ENCODE measurements around the gene NKD2. TPM values are rescaled to one million over a fixed set of nuclear protein-coding genes. Genes with fewer than 3 reads are reported as not detected.

Gene NKD2
- total RNA-seq, 1 experiment from 2014 or later: 20.4 TPM

- ATAC-seq (no peak), DNase-seq (ENCODE audit: low read depth, low spot score) (no peak)
- POLR2A ChIA-PET: no interaction called here
- Histone ChIP-seq H3K4me3 (replicated peaks in 1 of 2; ENCODE audit: low read depth in 1 of 2, low read length in 2 of 2) (no peak overlapping the region), H3K79me2 (ENCODE audit: insufficient read depth, low read length) (no peaks in the 10 kb centered on the region), H3K9me3 (ENCODE audit: control insufficient read depth in 1 of 2, insufficient read depth in 1 of 2, low read depth in 1 of 2, low read length in 2 of 2) (no peaks in the 10 kb centered on the region), H3K4me2 (ENCODE audit: low read length) (no peak overlapping the region), H3K27ac (ENCODE audit: low read depth, low read length) (no peak overlapping the region), H4K20me1 (ENCODE audit: insufficient read depth) (no peaks in the 10 kb centered on the region), H3K27me3 (ENCODE audit: insufficient read depth, low read length) (no peaks in the 10 kb centered on the region), H3K9me2 (ENCODE audit: insufficient read depth) (no peaks in the 10 kb centered on the region), H3K36me3 (ENCODE audit: control insufficient read depth in 1 of 2, insufficient read depth in 2 of 2, low read length in 2 of 2) (no peaks in the 10 kb centered on the region; a peak in 2 of 4 replicates), H3K9ac (ENCODE audit: low read length) (no peak overlapping the region), H3K4me1 (ENCODE audit: control insufficient read depth in 1 of 2, insufficient read depth in 2 of 2, low read length in 2 of 2) (no peaks in the 10 kb centered on the region), H2AFZ (ENCODE audit: low read depth, low read length, poor library complexity, severe bottlenecking) (no peak overlapping the region)
- no TSS peak for BruUV-seq (replicated peaks)
- CTCF ChIA-PET: no interaction called here
- intact Hi-C loops (cut with micrococcal nuclease): no loop called here
- no peak for TF ChIP-seq RAD21 (IDR thresholded peaks at IDR 0.05; ENCODE audit: low read depth)
- TF ChIP-seq ATF3 (IDR thresholded peaks at IDR 0.05): no peak
- no peak for TF ChIP-seq ZNF274 (IDR thresholded peaks at IDR 0.05; ENCODE audit: low read depth, low read length)
- TF ChIP-seq FOSL1 (IDR thresholded peaks at IDR 0.05; ENCODE audit: low read depth): no peak
- no peak for TF ChIP-seq EZH2 (IDR thresholded peaks at IDR 0.05)
- TF ChIP-seq MAX (IDR thresholded peaks at IDR 0.05): no peak
- no peak for TF ChIP-seq CTCF (IDR thresholded peaks at IDR 0.05 in 2 of 3, conservative IDR thresholded peaks at IDR 0.05 in 1 of 3; ENCODE audit: borderline replicate concordance in 1 of 3, insufficient read depth in 1 of 3, low read depth in 2 of 3, low read length in 2 of 3)
- no peak for TF ChIP-seq EZH2phosphoT487 (IDR thresholded peaks at IDR 0.05; ENCODE audit: borderline replicate concordance)
- TF ChIP-seq POLR2AphosphoS5 (IDR thresholded peaks at IDR 0.05; ENCODE audit: low read depth, low read length): no peak
- TF ChIP-seq REST (IDR thresholded peaks at IDR 0.05; ENCODE audit: low read depth): no peak
- no peak for TF ChIP-seq SRF (IDR thresholded peaks at IDR 0.05; ENCODE audit: low read depth)
- TF ChIP-seq CEBPB (IDR thresholded peaks at IDR 0.05; ENCODE audit: low read depth): no peak
- RAD21 ChIA-PET (ENCODE audit: low non-redundant PET in 1 of 2, low total read pairs in 2 of 2, uncharacterized antibody in 2 of 2, unreplicated experiment in 2 of 2): no interaction called here
Observed at GRCh38 chr5:1085391-1085790, 76.8 kb downstream of the NKD2 start.

Data from HCT116 (cell line).